ENCODE results near the gene MALL. TPM values are rescaled to one million over a fixed set of nuclear protein-coding genes. Genes with fewer than 3 reads are reported as not detected.
"Not testable (repeated sequence)": the region's sequence is repeated elsewhere in the genome, so short reads cannot be mapped to it uniquely, and the experiment has no call there.

Gene MALL
- total RNA-seq, 1 donor from 2014 or later = 1.1 TPM

DNA sequence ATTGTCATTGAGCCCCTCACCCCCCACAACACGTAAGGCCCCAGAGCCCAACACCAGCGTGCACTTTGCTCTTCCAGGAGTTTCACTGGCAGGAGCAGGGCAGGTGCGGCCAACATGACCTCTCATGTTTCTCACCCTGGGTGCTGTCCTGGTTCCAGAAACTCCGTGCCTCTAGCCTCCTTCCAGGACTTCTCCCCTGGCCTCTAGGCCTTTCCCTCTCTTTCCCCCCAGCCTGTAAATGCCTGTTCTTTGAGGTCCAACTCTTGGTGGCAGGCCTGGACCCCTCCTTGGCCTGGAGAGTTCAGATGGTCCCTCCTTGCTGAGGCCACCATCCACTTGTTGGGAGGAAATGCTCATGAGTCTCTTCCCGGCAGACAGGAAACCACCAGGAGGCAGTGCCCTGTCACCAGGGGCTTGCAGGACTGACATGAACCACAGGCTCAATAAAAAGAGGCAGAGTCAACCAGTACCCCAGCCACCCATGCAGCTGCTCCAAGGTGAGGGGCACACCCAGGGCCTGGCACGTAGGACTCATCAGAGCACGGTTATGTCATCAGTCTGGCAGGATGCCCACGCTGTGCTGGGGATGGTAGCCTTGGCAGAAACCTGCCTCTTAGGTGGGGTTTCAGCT, 1.5 kb downstream of the MALL start:
- peak overlapping the region; percentile 3 for H3K4me3 Mint-ChIP-seq
- no peaks in the 10 kb centered on the region for H4K20me1 ChIP-seq (ENCODE audit: low read depth)
- H3K27ac ChIP-seq = no peak overlapping the region
- H3K79me2 ChIP-seq (ENCODE audit: low read depth) = no peaks in the 10 kb centered on the region
- H3K4me1 Mint-ChIP-seq = peaks cover 8% of the 10 kb centered on the region
- peaks cover 10% of the 10 kb centered on the region for H3K9me3 Mint-ChIP-seq
- H3K4me2 ChIP-seq = no peak overlapping the region
- H3K9me3 ChIP-seq (ENCODE audit: low read depth) = no peaks in the 10 kb centered on the region
- no peaks in the 10 kb centered on the region for H3F3A ChIP-seq (ENCODE audit: low read depth)
- no peaks in the 10 kb centered on the region for H3K4me1 ChIP-seq
- H3K27me3 ChIP-seq = peaks cover 57% of the 10 kb centered on the region
- H3K4me3 ChIP-seq = no peak overlapping the region
- H2AFZ ChIP-seq (replicated peaks) = no peak overlapping the region
- H3K9ac ChIP-seq = no peak overlapping the region
- H3K27me3 Mint-ChIP-seq (ENCODE audit: insufficient read depth, low read depth) = peaks cover 28% of the 10 kb centered on the region
- TF ChIP-seq EZH2 (IDR thresholded peaks at IDR 0.05) (no peak), CTCF (IDR thresholded peaks at IDR 0.05) (no peak), EZH2phosphoT487 (IDR thresholded peaks at IDR 0.05) (no peak)
- no peaks in the 10 kb centered on the region for H3K36me3 Mint-ChIP-seq
- no peaks in the 10 kb centered on the region for H3K36me3 ChIP-seq
- no peak overlapping the region for H3K27ac Mint-ChIP-seq
- no peak for DNase-seq (ENCODE audit: low spot score)

DNA sequence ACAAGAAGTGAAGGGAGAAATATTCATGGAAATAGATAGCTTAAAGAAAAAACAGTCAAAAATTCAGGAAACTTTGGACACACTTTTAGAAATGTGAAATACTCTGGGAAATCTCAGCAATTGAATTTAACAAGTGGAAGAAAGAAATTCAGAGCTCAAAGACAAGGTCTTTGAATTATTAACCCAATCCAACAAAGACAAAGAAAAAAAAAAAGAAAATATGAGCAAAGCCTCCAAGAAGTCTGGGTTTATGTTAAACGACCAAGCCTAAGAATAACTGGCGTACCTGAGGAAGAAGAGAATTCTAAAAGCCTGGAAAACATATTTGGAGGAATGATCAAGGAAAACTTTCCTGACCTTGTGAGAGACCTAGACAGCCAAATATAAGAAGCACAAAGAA, 7.3 kb downstream of the MALL start:
- not testable (repeated sequence) for H3K79me2 ChIP-seq (ENCODE audit: low read depth); H2AFZ ChIP-seq (replicated peaks); DNase-seq (ENCODE audit: low spot score); H3K27ac ChIP-seq; H3K4me3 Mint-ChIP-seq; H3F3A ChIP-seq (ENCODE audit: low read depth); H3K9ac ChIP-seq; H4K20me1 ChIP-seq (ENCODE audit: low read depth); H3K4me1 ChIP-seq; H3K36me3 Mint-ChIP-seq; H3K9me3 Mint-ChIP-seq; H3K9me3 ChIP-seq (ENCODE audit: low read depth); H3K4me2 ChIP-seq; H3K4me3 ChIP-seq; H3K36me3 ChIP-seq; H3K4me1 Mint-ChIP-seq; H3K27me3 ChIP-seq; H3K27me3 Mint-ChIP-seq (ENCODE audit: insufficient read depth, low read depth); H3K27ac Mint-ChIP-seq

- Histone ChIP-seq H3K9ac (no peak overlapping the region), H3F3A (ENCODE audit: low read depth) (no peaks in the 10 kb centered on the region), H3K27ac (no peak overlapping the region), H2AFZ (replicated peaks) (no peak overlapping the region), H3K9me3 (ENCODE audit: low read depth) (no peaks in the 10 kb centered on the region), H3K4me3 (no peak overlapping the region), H3K4me2 (no peak overlapping the region), H3K4me1 (no peaks in the 10 kb centered on the region), H3K36me3 (no peaks in the 10 kb centered on the region), H3K27me3 (no peaks in the 10 kb centered on the region), H3K79me2 (ENCODE audit: low read depth) (no peaks in the 10 kb centered on the region), H4K20me1 (ENCODE audit: low read depth) (no peaks in the 10 kb centered on the region)
- Mint-ChIP-seq H3K4me3 (no peak overlapping the region), H3K9me3 (peaks cover 8% of the 10 kb centered on the region), H3K4me1 (peaks cover 2% of the 10 kb centered on the region), H3K27me3 (ENCODE audit: insufficient read depth, low read depth) (peaks cover 7% of the 10 kb centered on the region), H3K36me3 (no peaks in the 10 kb centered on the region), H3K27ac (no peak overlapping the region)
- TF ChIP-seq EZH2 (IDR thresholded peaks at IDR 0.05) (no peak), EZH2phosphoT487 (IDR thresholded peaks at IDR 0.05) (no peak), CTCF (IDR thresholded peaks at IDR 0.05) (no peak)
- no peak for DNase-seq (ENCODE audit: low spot score)
Measured at GRCh38 chr2:110107092-110108079, 8.2 kb downstream of the MALL start.

DNA sequence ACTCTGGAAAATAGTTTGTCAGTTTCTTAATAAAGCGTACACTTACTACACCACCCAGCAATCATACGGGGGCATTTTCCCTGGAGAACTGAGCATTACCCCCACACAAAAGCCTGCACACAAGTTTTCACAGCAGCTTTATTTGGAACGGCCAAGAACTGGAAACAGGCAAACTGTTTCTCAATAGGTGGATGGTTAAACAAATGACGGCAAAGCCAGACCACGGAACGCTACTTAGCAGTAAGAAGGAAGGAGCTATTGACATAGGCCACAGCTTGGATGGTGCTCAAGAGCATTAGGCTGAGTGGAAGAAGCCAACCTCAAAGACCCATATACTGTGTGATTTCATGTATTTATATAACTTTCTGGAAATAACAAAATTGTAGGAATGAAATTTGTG, 9.0 kb downstream of the MALL start:
- H3K9ac ChIP-seq = no peak overlapping the region
- H4K20me1 ChIP-seq (ENCODE audit: low read depth) = no peaks in the 10 kb centered on the region
- no peak overlapping the region for H2AFZ ChIP-seq (replicated peaks)
- H3K4me1 Mint-ChIP-seq = peaks cover 2% of the 10 kb centered on the region
- H3K4me3 Mint-ChIP-seq = no peak overlapping the region
- TF ChIP-seq EZH2 (IDR thresholded peaks at IDR 0.05) = no peak
- TF ChIP-seq CTCF (IDR thresholded peaks at IDR 0.05) = no peak
- TF ChIP-seq EZH2phosphoT487 (IDR thresholded peaks at IDR 0.05) = no peak
- H3K27ac Mint-ChIP-seq = no peak overlapping the region
- no peak overlapping the region for H3K4me3 ChIP-seq
- no peaks in the 10 kb centered on the region for H3K79me2 ChIP-seq (ENCODE audit: low read depth)
- peaks cover 7% of the 10 kb centered on the region for H3K27me3 Mint-ChIP-seq (ENCODE audit: insufficient read depth, low read depth)
- peaks cover 7% of the 10 kb centered on the region for H3K9me3 Mint-ChIP-seq
- H3K9me3 ChIP-seq (ENCODE audit: low read depth) = no peaks in the 10 kb centered on the region
- no peak overlapping the region for H3K27ac ChIP-seq
- no peaks in the 10 kb centered on the region for H3F3A ChIP-seq (ENCODE audit: low read depth)
- no peaks in the 10 kb centered on the region for H3K36me3 Mint-ChIP-seq
- no peak overlapping the region for H3K4me2 ChIP-seq
- no peaks in the 10 kb centered on the region for H3K4me1 ChIP-seq
- H3K27me3 ChIP-seq = no peaks in the 10 kb centered on the region
- DNase-seq (ENCODE audit: low spot score) = no peak
- H3K36me3 ChIP-seq = no peaks in the 10 kb centered on the region

All from neural progenitor cell (in vitro differentiated cells).